GM04503 (cell line): ENCODE results near the gene PAAF1.
"Not testable (repeated sequence)": the region's sequence is repeated elsewhere in the genome, so short reads cannot be mapped to it uniquely, and the experiment has no call there.

Experiments
- DNase-seq: peaks from one replicate; pipeline ENCODE4 v3.0.0-alpha.2; 2012; ENCODE audit warnings: low read depth

PAAF1 gene, protein sequence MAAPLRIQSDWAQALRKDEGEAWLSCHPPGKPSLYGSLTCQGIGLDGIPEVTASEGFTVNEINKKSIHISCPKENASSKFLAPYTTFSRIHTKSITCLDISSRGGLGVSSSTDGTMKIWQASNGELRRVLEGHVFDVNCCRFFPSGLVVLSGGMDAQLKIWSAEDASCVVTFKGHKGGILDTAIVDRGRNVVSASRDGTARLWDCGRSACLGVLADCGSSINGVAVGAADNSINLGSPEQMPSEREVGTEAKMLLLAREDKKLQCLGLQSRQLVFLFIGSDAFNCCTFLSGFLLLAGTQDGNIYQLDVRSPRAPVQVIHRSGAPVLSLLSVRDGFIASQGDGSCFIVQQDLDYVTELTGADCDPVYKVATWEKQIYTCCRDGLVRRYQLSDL

DNA sequence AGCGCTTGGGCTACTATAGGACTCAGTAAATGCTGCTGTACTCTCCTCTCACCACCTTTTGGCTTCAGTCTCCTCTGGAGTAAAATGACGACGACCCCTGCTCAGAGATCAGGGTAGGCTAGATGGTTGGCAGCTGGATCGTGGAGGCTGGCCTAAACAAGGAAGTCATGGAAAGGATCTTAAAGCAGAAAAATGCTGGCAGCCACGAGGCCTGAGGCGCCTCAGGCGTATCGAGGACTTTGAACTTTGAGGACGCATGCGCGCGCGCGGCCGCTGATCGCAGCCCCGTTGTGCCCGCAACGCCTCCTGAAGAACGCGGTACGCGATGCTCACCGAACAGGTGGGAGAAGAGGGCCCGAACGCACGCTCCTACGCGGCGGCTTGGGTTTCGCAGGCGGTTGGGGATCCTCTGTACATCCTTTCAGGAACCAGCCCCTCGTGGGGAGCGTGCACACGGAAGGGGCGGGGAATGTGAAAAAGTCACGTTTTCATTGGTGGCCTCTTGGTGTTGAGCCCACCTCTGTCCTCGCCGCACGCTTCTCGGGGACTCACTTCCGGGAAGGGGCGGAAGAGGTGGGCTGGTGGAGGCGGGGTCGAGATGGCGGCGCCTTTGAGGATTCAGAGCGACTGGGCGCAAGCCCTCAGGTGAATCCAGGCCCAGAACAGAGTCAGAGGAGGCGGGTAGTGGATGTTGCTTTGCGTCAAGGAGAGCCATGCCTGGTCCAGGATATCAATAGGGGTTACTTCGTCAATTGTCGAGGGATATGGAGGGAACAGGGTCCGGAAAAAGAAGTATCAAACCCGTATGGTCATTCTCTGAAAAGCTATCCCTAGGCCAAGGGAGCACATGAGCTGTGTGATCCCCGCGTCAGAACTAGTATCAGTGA, at the start of gene PAAF1, which contains the start of gene COA4:
Gene PAAF1, plus strand, starts transcription at position 576 of the 887 bp plus-strand sequence. Its CDS starts 23 bp downstream, at position 599.
Gene COA4, minus strand, starts transcription at position 423 of the 887 bp plus-strand sequence. CDS start 3,468 bp downstream, outside the sequence.
- peak; percentile 84 for DNase-seq

- DNase-seq: no peak
Measured at GRCh38 chr11:73830261-73830660, 46.5 kb upstream of the PAAF1 start.

DNA sequence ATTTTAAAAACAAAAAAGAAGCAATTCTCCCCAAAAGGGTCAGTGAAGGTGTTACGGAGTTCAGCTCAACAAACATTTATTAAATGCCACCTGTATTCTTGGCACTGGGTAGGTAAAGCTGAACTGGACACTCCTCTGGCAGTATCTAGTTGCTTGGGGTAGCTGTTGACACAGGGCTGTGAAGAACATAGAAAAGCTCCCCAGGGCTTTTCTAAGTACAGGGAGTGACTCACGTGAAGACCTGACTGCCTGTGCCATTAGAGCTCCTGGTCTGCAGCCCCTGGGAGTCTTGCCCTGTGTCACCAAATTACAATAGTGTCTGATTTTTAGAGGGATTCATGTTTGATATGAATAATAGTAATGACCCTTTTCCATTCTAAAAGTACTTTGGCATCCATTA, 43.7 kb upstream of the PAAF1 start:
- DNase-seq: no peak

DNA sequence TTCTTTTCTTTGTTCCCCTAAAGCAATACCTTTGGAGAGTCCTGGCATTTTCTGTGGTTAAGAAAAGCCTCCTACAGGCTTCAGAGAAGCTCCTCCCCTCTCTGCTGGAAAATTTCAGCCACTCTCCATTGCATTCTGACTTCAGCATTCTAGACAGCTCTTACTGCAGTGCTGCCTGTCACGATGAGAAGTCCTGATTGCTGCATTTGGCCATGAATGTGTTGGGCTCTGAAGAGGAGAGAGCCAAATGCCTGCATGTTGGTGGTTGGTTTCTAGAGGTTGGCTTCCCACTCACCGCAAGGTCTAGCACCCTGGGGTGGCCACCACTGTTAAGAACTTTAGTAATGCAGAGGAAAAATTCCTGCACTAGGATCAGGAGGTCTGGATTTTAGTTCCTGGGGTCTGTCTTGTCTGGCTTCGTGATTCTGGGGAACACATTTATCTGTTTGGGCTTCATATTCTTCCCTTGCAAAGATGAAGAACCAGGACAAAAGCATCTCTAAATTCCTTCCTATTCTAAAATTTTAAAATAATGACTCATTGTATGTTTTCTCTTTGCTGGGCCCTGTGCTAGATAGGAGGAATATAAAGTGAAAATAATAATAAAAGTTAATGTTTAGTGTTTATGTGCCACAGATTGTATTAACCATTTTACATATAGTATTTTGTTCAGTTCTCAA, 38.2 kb upstream of the PAAF1 start:
- DNase-seq: no peak

GRCh38 chr11:73839123-73839457, 37.7 kb upstream of the PAAF1 start:
- no peak for DNase-seq

DNA sequence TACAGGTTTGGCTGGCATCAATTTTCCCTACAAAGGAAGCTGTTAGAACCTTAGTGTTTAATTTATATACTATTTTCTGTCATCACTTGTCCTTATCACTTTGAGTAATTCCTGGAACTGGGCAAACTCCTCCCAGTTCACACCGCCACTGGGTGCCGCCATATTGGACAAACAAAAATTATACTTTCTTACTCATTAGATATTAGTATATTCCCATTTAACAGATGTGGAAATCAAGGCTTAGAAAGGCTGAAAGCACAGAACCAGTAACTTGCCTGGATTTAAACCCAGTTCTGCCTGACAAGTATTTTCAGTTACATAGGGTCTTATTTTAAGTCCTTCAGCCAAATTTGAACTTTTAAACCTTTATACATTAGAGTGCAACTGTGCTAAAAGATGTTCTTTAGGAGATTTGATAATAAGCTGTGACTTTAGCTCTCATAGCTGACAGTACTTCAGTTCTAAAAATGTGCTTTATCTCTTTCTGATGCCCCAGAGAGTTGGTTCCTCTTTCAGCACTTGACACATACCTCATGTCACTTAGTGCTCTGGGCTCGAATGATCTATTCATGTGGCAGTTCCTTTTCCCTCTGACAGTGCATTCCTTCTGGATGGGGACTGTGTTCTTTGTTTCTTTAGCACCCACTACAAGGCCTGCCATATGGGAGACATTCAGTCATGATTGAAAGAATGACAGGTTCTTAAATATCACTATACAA, 25.6 kb upstream of the PAAF1 start:
- DNase-seq: no peak

DNA sequence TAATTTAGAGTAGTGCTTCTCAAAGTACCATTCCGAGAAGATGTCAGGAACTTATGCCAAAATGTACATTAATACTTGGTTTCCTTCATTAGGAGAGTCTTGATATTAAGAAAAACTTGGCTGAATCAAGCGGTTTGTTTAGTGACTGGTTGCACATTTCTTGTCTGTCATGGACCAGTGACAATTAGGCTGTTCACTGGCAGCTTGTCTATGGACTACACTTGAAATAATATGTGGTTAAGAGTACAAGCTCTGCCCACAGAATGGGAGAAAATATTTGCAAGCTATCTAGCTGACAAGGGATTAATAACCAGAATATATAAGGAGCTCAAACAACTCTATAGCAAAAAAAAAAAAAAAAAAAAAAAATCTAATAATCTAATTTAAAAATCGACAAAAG, 24.8 kb upstream of the PAAF1 start:
- DNase-seq: no peak

DNA sequence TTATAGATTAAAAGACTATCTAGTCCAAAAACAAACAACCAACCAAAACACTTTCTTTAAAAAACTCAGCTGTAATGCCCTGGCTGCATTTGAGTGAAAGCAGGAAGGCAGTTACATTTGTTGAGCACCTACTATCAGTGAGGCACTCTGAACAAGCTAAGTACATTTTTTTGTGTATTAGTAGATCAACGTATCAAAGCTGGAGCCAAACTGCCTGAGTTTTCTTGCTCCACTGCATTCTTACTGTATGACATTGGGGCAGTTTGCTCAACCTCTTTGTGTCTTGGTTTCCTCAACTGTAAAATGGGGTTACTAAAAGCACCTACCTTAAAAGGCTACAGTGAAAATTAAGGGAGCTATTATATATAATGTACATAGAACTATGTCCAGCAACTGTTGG, 22.1 kb upstream of the PAAF1 start:
- DNase-seq: peak; percentile 22

DNA sequence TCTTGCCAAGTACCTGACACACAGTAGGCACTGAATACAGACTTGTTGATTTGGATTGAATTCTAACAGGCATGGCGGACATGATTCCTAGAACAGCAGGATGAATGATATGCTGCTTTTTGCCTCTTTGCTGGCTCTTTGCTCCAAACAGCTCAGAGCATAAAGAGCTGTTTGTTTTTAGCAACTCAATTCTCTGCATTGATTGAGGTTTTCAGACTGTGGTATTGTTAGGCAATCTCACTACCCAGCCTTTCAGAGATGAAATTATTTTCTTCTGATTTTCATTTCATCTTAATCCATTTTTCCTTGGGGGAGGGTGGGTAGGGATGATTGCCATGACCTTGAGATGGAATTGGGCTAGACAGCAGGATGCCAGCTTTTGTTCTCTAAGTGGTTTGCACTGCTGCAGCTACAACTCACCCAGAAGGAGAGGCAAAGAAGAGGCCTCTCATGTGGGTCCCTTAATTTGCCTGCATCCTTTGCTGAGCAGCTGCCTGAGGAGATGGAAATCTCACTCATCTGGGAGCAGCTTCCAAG, 20.7 kb upstream of the PAAF1 start:
- no peak for DNase-seq

- no peak for DNase-seq
Measured at GRCh38 chr11:73859671-73860070, 17.1 kb upstream of the PAAF1 start.

GRCh38 chr11:73860202-73860601, 16.6 kb upstream of the PAAF1 start:
- no peak for DNase-seq

DNA sequence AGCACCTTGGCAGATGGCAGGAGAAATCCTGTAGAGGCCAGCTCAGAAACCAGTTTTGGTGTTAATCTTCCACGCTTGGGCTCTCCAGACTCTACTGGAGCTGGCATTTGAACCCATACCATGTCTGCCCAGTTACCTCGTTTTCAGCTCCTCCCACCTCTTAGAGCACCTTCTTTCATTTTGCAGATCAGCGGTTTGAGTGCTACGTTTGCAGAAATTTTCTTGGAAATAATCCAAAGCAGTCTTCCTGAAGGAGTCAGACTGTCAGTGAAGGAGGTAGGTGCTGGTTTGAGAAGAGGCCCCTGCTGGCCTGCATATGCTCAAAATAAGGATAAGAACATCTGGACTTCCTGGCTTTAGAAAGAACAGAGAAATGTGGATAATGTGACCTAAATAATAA, 13.8 kb upstream of the PAAF1 start:
- DNase-seq: no peak

- no peak for DNase-seq
Measured at GRCh38 chr11:73866095-73866579, 10.7 kb upstream of the PAAF1 start.

DNA sequence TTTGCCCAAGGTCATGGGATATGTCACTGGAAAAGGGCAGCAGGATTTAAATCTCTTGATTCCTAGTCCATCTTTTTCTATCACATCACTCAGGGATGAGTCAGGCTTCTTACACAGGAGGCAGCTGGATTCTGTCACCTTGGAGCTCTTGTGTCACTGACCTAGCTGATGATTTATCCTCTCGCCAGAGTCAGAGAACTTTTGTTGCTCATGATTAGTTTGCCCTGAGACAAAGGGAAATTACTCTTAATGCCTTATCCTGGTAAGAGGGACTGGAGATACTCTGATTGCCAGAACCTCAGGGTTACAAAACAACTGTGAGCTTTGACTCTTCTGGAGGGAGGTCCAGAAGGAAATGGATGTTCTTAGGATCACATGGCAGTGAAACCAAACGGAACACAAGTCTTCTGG, 10.2 kb upstream of the PAAF1 start:
- DNase-seq: peak; percentile 62

DNA sequence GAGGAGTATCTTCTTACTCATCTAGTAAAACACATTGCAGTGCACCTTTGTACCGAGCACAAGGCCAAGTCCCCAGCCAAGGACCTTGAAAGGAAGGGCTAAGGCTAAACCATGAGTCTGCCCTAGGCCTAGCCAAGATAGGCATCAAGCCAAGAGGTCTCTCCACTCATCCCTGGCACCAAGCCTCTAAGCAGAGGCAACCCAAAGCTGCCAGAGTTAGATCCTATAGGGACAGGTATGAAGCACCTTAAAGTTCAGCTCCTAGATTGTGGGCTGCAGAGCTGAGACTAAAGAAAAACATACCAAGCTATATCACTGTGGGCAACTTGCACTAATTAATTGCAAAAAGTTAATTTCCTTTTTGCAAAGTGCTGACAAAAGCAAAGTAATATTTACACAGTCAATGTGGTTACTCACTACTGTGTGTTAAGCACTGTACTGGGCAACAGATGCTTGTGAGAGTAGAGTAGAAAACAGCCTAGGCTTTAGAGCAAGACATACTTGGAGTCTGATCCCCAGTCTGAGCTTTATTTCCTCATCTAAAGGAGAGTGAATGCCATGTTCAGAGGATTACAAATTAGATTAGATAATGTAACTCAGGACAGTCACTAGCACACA, 7.4 kb upstream of the PAAF1 start:
- no peak for DNase-seq

- no peak for DNase-seq
Measured at GRCh38 chr11:73870261-73870660, 6.5 kb upstream of the PAAF1 start.

GRCh38 chr11:73872749-73873357, 3.9 kb upstream of the PAAF1 start:
- DNase-seq: no peak

- DNase-seq: no peak
Measured at GRCh38 chr11:73875380-73875779, 1.4 kb upstream of the PAAF1 start.

DNA sequence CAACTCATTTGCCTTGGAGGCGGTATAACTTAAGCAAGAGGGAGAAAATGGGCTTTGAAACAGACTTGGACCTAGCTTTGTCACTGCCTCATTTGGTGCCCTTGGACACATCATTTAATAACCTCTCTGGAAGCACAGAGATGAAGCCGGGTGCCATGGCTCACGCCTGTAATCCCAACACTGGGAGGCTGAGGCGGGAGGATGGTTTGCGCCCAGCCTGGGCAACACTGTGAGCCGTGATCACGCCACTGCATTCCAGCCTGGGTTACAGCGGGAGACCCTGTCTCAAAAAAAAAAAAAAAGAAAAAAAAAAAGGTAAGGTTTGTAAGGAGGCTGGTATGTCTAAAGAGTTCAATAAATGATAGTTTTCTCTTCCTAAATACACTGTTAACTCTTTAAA, 959 bp upstream of the PAAF1 start:
- DNase-seq: no peak

DNA sequence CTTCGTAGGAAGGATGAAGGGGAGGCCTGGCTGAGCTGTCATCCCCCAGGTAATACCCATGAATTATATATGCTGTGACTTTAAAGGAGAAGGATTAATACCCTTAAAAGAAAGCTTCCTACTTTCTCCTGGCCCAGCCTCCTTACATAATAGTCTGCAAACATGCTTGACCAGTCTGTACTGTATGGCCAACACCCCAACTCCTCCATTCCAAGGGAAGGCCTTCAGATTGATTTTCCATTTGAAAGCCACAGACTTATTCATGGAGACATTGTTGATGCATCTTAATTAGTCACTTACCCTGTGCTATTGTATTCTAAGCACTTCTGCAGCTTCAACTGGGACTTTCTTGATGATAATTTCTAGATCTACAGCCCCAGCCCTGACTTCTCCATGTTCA, 2.0 kb downstream of the PAAF1 start:
- DNase-seq: no peak

- DNase-seq: not testable (repeated sequence)
Measured at GRCh38 chr11:73880449-73880848, 3.6 kb downstream of the PAAF1 start.
